Upper lobe of left lung (tissue), 6 donors: ENCODE data around the gene GPR62. TPM values are rescaled to one million over a fixed set of nuclear protein-coding genes. Genes with fewer than 3 reads are reported as not detected.
A peak's percentile ranks its signal among the peaks of the same experiment; 100 is the strongest.

Experiments used
- ATAC-seq, 2 donors: fragments of 200-7000 bp; cut with Tn5 transposase; one replicate each; pipeline ENCODE4 v1.9.1; 2022; ENCODE audit warnings: mild to moderate bottlenecking in 2 of 2, moderate library complexity in 2 of 2; ENCODE audit not compliant: low FRiP score in 2 of 2
- DNase-seq, 2 donors: peaks; one replicate each; pipeline ENCODE4 v3.0.0-alpha.2; 2019 to 2020
- H3K27ac ChIP-seq, 4 donors: fragments of 200-600 bp; sonication (generic); one replicate each; pipeline ENCODE4 v1.5.1; 2016 to 2019
- H3K27me3 ChIP-seq, 4 donors: fragments of 200-600 bp; sonication (generic); one replicate each; pipeline ENCODE4 v1.5.1; 2017 to 2019
- H3K36me3 ChIP-seq, 4 donors: fragments of 200-600 bp; sonication (generic); one replicate each; pipeline ENCODE4 v1.5.1; 2016 to 2019
- H3K4me1 ChIP-seq, 4 donors: fragments of 200-600 bp; sonication (generic); one replicate each; pipeline ENCODE4 v1.5.1; 2018 to 2019
- H3K4me3 ChIP-seq, 4 donors: fragments of 200-600 bp; sonication (generic); one replicate each; pipeline ENCODE4 v1.5.1; 2017 to 2019; ENCODE audit warnings: mild to moderate bottlenecking in 2 of 4, moderate library complexity in 1 of 4
- H3K9me3 ChIP-seq, 4 donors: fragments of 200-600 bp; sonication (generic); one replicate each; pipeline ENCODE4 v1.5.1; 2018 to 2019
- CTCF ChIP-seq, 6 experiments: fragments of 450-650 bp in 4 of 6; fragments of 200-600 bp in 2 of 6; sonication (generic) in 2 of 6; IDR thresholded peaks; one replicate each; pipeline ENCODE4 v1.5.1; 2016 to 2019; ENCODE audit warnings: antibody characterized with exemption in 6 of 6
- EP300 ChIP-seq, 4 donors: sonication (generic); formaldehyde crosslinking; IDR thresholded peaks; one replicate each; pipeline ENCODE4 v1.5.1; 2017; ENCODE audit warnings: antibody characterized with exemption in 4 of 4, control low read depth in 2 of 4
- POLR2A ChIP-seq, 4 donors: fragments of 450-650 bp; IDR thresholded peaks; one replicate each; pipeline ENCODE4 v1.5.1; 2016 to 2017; ENCODE audit warnings: antibody characterized with exemption in 4 of 4, mild to moderate bottlenecking in 2 of 4
- POLR2AphosphoS5 ChIP-seq, 2 donors: sonication (generic); formaldehyde crosslinking; IDR thresholded peaks; one replicate each; pipeline ENCODE4 v1.5.1; 2017; ENCODE audit warnings: antibody characterized with exemption in 2 of 2
- WGBS, 2 donors: methylation state at CpG; one replicate each; pipeline ENCODE4 v1.1.5; 2017 to 2018; 5-methylcytosine and 5-hydroxymethylcytosine counted together
- total RNA-seq, 6 donors: library from RNA; depleted of rRNA in 4 of 6; stranded (reverse); fragments of >200 nt in 4 of 6; gene quantifications; one replicate each; pipeline versions ENCODE4 v1.1.0 to v1.2.1, GENCODE V29; 2016 to 2021
- donor health status: DM: no; HTN: no; CAD: no; lungs with moderate emphysema.
- donor health status: DM: no; HTN: yes; CAD: no; lungs with severe emphysema.

The GPR62 gene
- total RNA-seq, 6 donors from 2014 or later, result not detected

GRCh38 chr3:51968170-51968775 is 13.1 kb downstream of the GPR62 start:
- TF ChIP-seq CTCF (IDR thresholded peaks at IDR 0.05) (no peak), EP300 (IDR thresholded peaks at IDR 0.05) (no peak), POLR2A (IDR thresholded peaks at IDR 0.05) (no peak), POLR2AphosphoS5 (IDR thresholded peaks at IDR 0.05) (no peak)
- Histone ChIP-seq H3K4me1 (peaks cover 15 to 49% (median 28%) of the 10 kb centered on the region in 4 donors), H3K27me3 (peaks cover 0 to 4% (median 0%) of the 10 kb centered on the region in 4 donors), H3K9me3 (no peaks in the 10 kb centered on the region), H3K4me3 (peak overlapping the region; percentile 83 to 92 (median 86)), H3K27ac (peak overlapping the region; percentile 74 to 95 (median 90)), H3K36me3 (no peaks in the 10 kb centered on the region)
- 22% methylated on average over 10 of the region's 11 CpGs; no CpG with 5 or more reads in 1 of the 2 donors for WGBS, 2 donors
- ATAC-seq, result peak in 1 of 2 donors; percentile 2
- no peak for DNase-seq

- no peak overlapping the region for H3K4me3 ChIP-seq
- H3K4me1 ChIP-seq, result peaks cover 17 to 57% (median 33%) of the 10 kb centered on the region in 4 donors
- no peaks in the 10 kb centered on the region for H3K9me3 ChIP-seq
- no peak for DNase-seq
- ATAC-seq, result no peak
- H3K36me3 ChIP-seq, result no peaks in the 10 kb centered on the region
- TF ChIP-seq POLR2A (IDR thresholded peaks at IDR 0.05) (no peak), EP300 (IDR thresholded peaks at IDR 0.05) (no peak), POLR2AphosphoS5 (IDR thresholded peaks at IDR 0.05) (no peak), CTCF (IDR thresholded peaks at IDR 0.05) (no peak)
- H3K27ac ChIP-seq, result peak overlapping the region in 2 of 4 donors; percentile 94 to 95
- H3K27me3 ChIP-seq, result peaks cover 0 to 4% (median 0%) of the 10 kb centered on the region in 4 donors
- 90 to 99% methylated on average over 4 to 6 of the region's 6 CpGs for WGBS, 2 donors
Observed at GRCh38 chr3:51968883-51969678, 13.9 kb downstream of the GPR62 start.

GRCh38 chr3:51969841-51970240 is 14.7 kb downstream of the GPR62 start:
- ATAC-seq (no peak), DNase-seq (no peak)
- H3K27ac ChIP-seq, result no peak overlapping the region
- 83% methylated on average over 4 of the region's 4 CpGs; no CpG with 5 or more reads in 1 of the 2 donors for WGBS, 2 donors
- H3K27me3 ChIP-seq, result peaks cover 0 to 4% (median 0%) of the 10 kb centered on the region in 4 donors
- no peaks in the 10 kb centered on the region for H3K9me3 ChIP-seq
- H3K4me3 ChIP-seq, result no peak overlapping the region
- peaks cover 24 to 65% (median 40%) of the 10 kb centered on the region in 4 donors for H3K4me1 ChIP-seq
- H3K36me3 ChIP-seq, result no peaks in the 10 kb centered on the region
- TF ChIP-seq POLR2A (IDR thresholded peaks at IDR 0.05), result no peak
- TF ChIP-seq POLR2AphosphoS5 (IDR thresholded peaks at IDR 0.05), result no peak
- no peak for TF ChIP-seq EP300 (IDR thresholded peaks at IDR 0.05)
- TF ChIP-seq CTCF (IDR thresholded peaks at IDR 0.05), result no peak

GRCh38 chr3:51970606-51971300 is 15.6 kb downstream of the GPR62 start:
- ATAC-seq, result no peak

More at GRCh38 chr3:51970606-51971300, 15.6 kb downstream of the GPR62 start:
- no peak overlapping the region for H3K27ac ChIP-seq
- no peak overlapping the region for H3K4me3 ChIP-seq
- H3K4me1 ChIP-seq, result peaks cover 28 to 67% (median 46%) of the 10 kb centered on the region in 4 donors
- no peak for TF ChIP-seq POLR2AphosphoS5 (IDR thresholded peaks at IDR 0.05)
- no peak for TF ChIP-seq POLR2A (IDR thresholded peaks at IDR 0.05)
- TF ChIP-seq CTCF (IDR thresholded peaks at IDR 0.05), result no peak
- no peak for TF ChIP-seq EP300 (IDR thresholded peaks at IDR 0.05)
- WGBS, 2 donors, result 79 to 96% methylated on average over 4 to 6 of the region's 6 CpGs
- H3K27me3 ChIP-seq, result peaks cover 0 to 4% (median 0%) of the 10 kb centered on the region in 4 donors
- no peaks in the 10 kb centered on the region for H3K9me3 ChIP-seq
- no peaks in the 10 kb centered on the region for H3K36me3 ChIP-seq
- DNase-seq, result no peak
